ENCODE measurements around the gene FGB. TPM values are rescaled to one million over a fixed set of nuclear protein-coding genes. Genes with fewer than 3 reads are reported as not detected.

The FGB gene
- total RNA-seq, 1 experiment from 2014 or later: not detected

GRCh38 chr4:154584259-154584658 lies 21.4 kb downstream of the FGB start:
- intact Hi-C loops (cut with micrococcal nuclease; ENCODE audit: unreplicated experiment): no loop called here
- no TSS peak for BruUV-seq (replicated peaks)
- Histone ChIP-seq H3K27ac (ENCODE audit: low read depth, low read length, poor library complexity, severe bottlenecking) (no peak overlapping the region), H3K27me3 (replicated peaks; ENCODE audit: insufficient read depth, low read depth, low read length, poor library complexity) (peaks cover 21% of the 10 kb centered on the region), H3K9me3 (ENCODE audit: low read depth, low read length, poor library complexity, severe bottlenecking) (no peaks in the 10 kb centered on the region), H3K36me3 (ENCODE audit: insufficient read depth, low read length, poor library complexity, severe bottlenecking) (no peaks in the 10 kb centered on the region), H3K4me3 (ENCODE audit: low read depth, low read length, poor library complexity, severe bottlenecking) (no peak overlapping the region), H3K4me1 (ENCODE audit: insufficient read depth, low read length, poor library complexity, severe bottlenecking) (no peaks in the 10 kb centered on the region)
- CTCF ChIA-PET: no interaction called here
- TF ChIP-seq EZH2 (IDR thresholded peaks at IDR 0.05; ENCODE audit: borderline replicate concordance, low read depth, low read length, poor library complexity, severe bottlenecking): no peak
- TF ChIP-seq CTCF (conservative IDR thresholded peaks at IDR 0.05; ENCODE audit: low read depth, low read length): no peak
- POLR2A ChIA-PET (ENCODE audit: low non-redundant PET): no interaction called here
- no peak for DNase-seq (ENCODE audit: low spot score)

- H3K4me3 ChIP-seq (ENCODE audit: low read depth, low read length, poor library complexity, severe bottlenecking): no peak overlapping the region
- intact Hi-C loops (cut with micrococcal nuclease; ENCODE audit: unreplicated experiment): no loop called here
- no peak overlapping the region for H3K27ac ChIP-seq (ENCODE audit: low read depth, low read length, poor library complexity, severe bottlenecking)
- H3K4me1 ChIP-seq (ENCODE audit: insufficient read depth, low read length, poor library complexity, severe bottlenecking): no peaks in the 10 kb centered on the region
- no peak for DNase-seq (ENCODE audit: low spot score)
- ChIA-PET CTCF (no interaction called here), POLR2A (ENCODE audit: low non-redundant PET) (no interaction called here)
- H3K27me3 ChIP-seq (replicated peaks; ENCODE audit: insufficient read depth, low read depth, low read length, poor library complexity): peaks cover 25% of the 10 kb centered on the region
- TF ChIP-seq CTCF (conservative IDR thresholded peaks at IDR 0.05; ENCODE audit: low read depth, low read length): no peak
- TF ChIP-seq EZH2 (IDR thresholded peaks at IDR 0.05; ENCODE audit: borderline replicate concordance, low read depth, low read length, poor library complexity, severe bottlenecking): no peak
- BruUV-seq (replicated peaks): no TSS peak
- no peaks in the 10 kb centered on the region for H3K9me3 ChIP-seq (ENCODE audit: low read depth, low read length, poor library complexity, severe bottlenecking)
- no peaks in the 10 kb centered on the region for H3K36me3 ChIP-seq (ENCODE audit: insufficient read depth, low read length, poor library complexity, severe bottlenecking)
Measured at GRCh38 chr4:154585369-154586018, 22.7 kb downstream of the FGB start.

- BruUV-seq (replicated peaks): no TSS peak
- no peaks in the 10 kb centered on the region for H3K4me1 ChIP-seq (ENCODE audit: insufficient read depth, low read length, poor library complexity, severe bottlenecking)
- ChIA-PET POLR2A (ENCODE audit: low non-redundant PET) (no interaction called here), CTCF (no interaction called here)
- intact Hi-C loops (cut with micrococcal nuclease; ENCODE audit: unreplicated experiment): no loop called here
- peaks cover 25% of the 10 kb centered on the region for H3K27me3 ChIP-seq (replicated peaks; ENCODE audit: insufficient read depth, low read depth, low read length, poor library complexity)
- no peak for DNase-seq (ENCODE audit: low spot score)
- H3K9me3 ChIP-seq (ENCODE audit: low read depth, low read length, poor library complexity, severe bottlenecking): no peaks in the 10 kb centered on the region
- H3K36me3 ChIP-seq (ENCODE audit: insufficient read depth, low read length, poor library complexity, severe bottlenecking): no peaks in the 10 kb centered on the region
- no peak overlapping the region for H3K4me3 ChIP-seq (ENCODE audit: low read depth, low read length, poor library complexity, severe bottlenecking)
- TF ChIP-seq CTCF (conservative IDR thresholded peaks at IDR 0.05; ENCODE audit: low read depth, low read length): no peak
- no peak overlapping the region for H3K27ac ChIP-seq (ENCODE audit: low read depth, low read length, poor library complexity, severe bottlenecking)
Measured at GRCh38 chr4:154586296-154587033, 23.7 kb downstream of the FGB start.
